Neural cell (in vitro differentiated cells): ENCODE results near the gene NT5DC2.

Source experiments
- EP300 ChIP-seq: fragments of 450-650 bp; conservative IDR thresholded peaks from 2 replicates; pipeline ENCODE4 v1.6.1; 2014; ENCODE audit warnings: antibody characterized with exemption, mild to moderate bottlenecking, moderate library complexity; ENCODE audit not compliant: poor library complexity, severe bottlenecking
- POLR2AphosphoS5 ChIP-seq: IDR thresholded peaks from 2 replicates; pipeline ENCODE4 v1.6.1; 2012
- TF ChIP-seq, protein P1 (sequence below): IDR thresholded peaks from 2 replicates; pipeline ENCODE4 v1.6.1; 2012; ENCODE audit warnings: borderline replicate concordance
- TF ChIP-seq, protein P2 (sequence below): fragments of 450-650 bp; IDR thresholded peaks from 2 replicates; pipeline ENCODE4 v1.5.1; 2014; ENCODE audit warnings: antibody characterized with exemption, mild to moderate bottlenecking, moderate library complexity; ENCODE audit not compliant: poor library complexity, severe bottlenecking

DNA sequence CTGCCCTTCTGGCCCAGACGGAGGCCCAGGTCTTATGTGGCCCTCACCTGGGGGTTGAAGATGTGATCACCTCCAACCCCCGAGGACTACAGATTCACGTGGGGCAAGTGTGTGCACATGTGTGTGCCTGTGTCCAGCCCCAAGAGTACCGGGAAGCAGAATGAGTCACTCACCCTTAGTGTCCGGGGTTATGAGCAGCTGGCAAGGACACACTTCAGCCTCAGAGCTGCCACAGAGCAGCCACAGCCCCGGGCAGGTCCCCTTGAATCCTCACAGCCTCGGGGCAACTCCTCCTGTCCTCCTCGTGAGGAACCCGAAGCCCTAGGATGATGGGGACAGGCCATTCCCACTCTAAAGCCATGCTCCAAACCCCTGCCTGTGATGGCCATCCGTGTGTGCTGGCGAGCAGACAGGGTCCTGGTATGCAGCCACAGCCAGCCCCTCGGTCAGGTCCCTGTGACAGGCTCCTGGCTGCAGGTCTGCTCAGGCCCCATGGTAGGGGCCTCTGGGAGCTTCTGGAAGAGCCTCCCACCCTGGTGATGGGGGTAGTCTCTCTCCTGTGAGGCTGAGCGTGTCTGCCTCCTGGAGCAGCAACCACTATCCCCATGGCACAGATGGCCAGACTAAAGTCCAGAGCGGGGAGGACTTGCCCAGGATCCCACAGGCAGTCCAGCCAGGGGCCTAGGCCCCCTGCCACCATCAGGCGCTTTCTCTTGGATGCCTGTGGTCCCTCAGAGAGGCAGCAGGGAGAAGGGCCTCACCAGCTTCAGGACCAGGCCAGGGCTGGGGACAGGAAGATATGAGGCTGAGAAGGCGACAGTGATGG lies 37.7 kb downstream of the NT5DC2 start:
- TF ChIP-seq, protein P1, sequence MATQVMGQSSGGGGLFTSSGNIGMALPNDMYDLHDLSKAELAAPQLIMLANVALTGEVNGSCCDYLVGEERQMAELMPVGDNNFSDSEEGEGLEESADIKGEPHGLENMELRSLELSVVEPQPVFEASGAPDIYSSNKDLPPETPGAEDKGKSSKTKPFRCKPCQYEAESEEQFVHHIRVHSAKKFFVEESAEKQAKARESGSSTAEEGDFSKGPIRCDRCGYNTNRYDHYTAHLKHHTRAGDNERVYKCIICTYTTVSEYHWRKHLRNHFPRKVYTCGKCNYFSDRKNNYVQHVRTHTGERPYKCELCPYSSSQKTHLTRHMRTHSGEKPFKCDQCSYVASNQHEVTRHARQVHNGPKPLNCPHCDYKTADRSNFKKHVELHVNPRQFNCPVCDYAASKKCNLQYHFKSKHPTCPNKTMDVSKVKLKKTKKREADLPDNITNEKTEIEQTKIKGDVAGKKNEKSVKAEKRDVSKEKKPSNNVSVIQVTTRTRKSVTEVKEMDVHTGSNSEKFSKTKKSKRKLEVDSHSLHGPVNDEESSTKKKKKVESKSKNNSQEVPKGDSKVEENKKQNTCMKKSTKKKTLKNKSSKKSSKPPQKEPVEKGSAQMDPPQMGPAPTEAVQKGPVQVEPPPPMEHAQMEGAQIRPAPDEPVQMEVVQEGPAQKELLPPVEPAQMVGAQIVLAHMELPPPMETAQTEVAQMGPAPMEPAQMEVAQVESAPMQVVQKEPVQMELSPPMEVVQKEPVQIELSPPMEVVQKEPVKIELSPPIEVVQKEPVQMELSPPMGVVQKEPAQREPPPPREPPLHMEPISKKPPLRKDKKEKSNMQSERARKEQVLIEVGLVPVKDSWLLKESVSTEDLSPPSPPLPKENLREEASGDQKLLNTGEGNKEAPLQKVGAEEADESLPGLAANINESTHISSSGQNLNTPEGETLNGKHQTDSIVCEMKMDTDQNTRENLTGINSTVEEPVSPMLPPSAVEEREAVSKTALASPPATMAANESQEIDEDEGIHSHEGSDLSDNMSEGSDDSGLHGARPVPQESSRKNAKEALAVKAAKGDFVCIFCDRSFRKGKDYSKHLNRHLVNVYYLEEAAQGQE = no peak
- TF ChIP-seq POLR2AphosphoS5 (no peak), EP300 (no peak)
- TF ChIP-seq, protein P2, sequence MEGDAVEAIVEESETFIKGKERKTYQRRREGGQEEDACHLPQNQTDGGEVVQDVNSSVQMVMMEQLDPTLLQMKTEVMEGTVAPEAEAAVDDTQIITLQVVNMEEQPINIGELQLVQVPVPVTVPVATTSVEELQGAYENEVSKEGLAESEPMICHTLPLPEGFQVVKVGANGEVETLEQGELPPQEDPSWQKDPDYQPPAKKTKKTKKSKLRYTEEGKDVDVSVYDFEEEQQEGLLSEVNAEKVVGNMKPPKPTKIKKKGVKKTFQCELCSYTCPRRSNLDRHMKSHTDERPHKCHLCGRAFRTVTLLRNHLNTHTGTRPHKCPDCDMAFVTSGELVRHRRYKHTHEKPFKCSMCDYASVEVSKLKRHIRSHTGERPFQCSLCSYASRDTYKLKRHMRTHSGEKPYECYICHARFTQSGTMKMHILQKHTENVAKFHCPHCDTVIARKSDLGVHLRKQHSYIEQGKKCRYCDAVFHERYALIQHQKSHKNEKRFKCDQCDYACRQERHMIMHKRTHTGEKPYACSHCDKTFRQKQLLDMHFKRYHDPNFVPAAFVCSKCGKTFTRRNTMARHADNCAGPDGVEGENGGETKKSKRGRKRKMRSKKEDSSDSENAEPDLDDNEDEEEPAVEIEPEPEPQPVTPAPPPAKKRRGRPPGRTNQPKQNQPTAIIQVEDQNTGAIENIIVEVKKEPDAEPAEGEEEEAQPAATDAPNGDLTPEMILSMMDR = no peak
